Mesenchymal stem cell (in vitro differentiated cells and primary cell): ENCODE data around the gene DST.
A peak's percentile ranks its signal among the peaks of the same experiment; 100 is the strongest.

Source experiments
- DNase-seq: peaks from one replicate; pipeline ENCODE4 v3.0.0-alpha.2; 2013
- H2AFZ ChIP-seq: one replicate; pipeline ENCODE4 v1.6.1; 2013; ENCODE audit warnings: low read depth, mild to moderate bottlenecking, control low read depth, inconsistent platforms, low read length, moderate library complexity
- H2AK5ac ChIP-seq: 2 replicates; pipeline ENCODE4 v1.6.1; 2013; ENCODE audit warnings: low read length, moderate library complexity, mild to moderate bottlenecking, inconsistent platforms; ENCODE audit not compliant: severe bottlenecking
- H2BK120ac ChIP-seq: one replicate; pipeline ENCODE4 v1.6.1; 2013; ENCODE audit warnings: low read depth, mild to moderate bottlenecking, inconsistent platforms, low read length, moderate library complexity
- H2BK12ac ChIP-seq, 2 experiments: one replicate each; pipeline ENCODE4 v1.6.1; 2013; ENCODE audit warnings: inconsistent platforms in 2 of 2, low read length in 2 of 2, mild to moderate bottlenecking in 2 of 2, moderate library complexity in 2 of 2, control low read depth in 1 of 2
- H2BK15ac ChIP-seq: one replicate; pipeline ENCODE4 v1.6.1; 2013; ENCODE audit warnings: mild to moderate bottlenecking, low read depth, inconsistent platforms; ENCODE audit not compliant: poor library complexity, severe bottlenecking
- H2BK5ac ChIP-seq: 2 replicates; pipeline ENCODE4 v1.6.1; 2013; ENCODE audit warnings: low read depth, mild to moderate bottlenecking, low read length, control low read depth, inconsistent platforms; ENCODE audit not compliant: poor library complexity, severe bottlenecking
- H3K14ac ChIP-seq, 2 experiments: one replicate each; pipeline ENCODE4 v1.6.1; 2013; ENCODE audit warnings: inconsistent platforms in 2 of 2, low read length in 2 of 2, control low read depth in 1 of 2, mild to moderate bottlenecking in 1 of 2, moderate library complexity in 1 of 2
- H3K18ac ChIP-seq, 2 experiments: one replicate each; pipeline ENCODE4 v1.6.1; 2013; ENCODE audit warnings: inconsistent platforms in 2 of 2, low read length in 2 of 2, control low read depth in 1 of 2, low read depth in 1 of 2, mild to moderate bottlenecking in 1 of 2
- H3K23ac ChIP-seq, 2 experiments: one replicate each; pipeline ENCODE4 v1.6.1; 2013; ENCODE audit warnings: inconsistent platforms in 2 of 2, low read length in 2 of 2, mild to moderate bottlenecking in 2 of 2, moderate library complexity in 2 of 2, control low read depth in 1 of 2
- H3K27ac ChIP-seq: 2 replicates; pipeline ENCODE4 v1.5.1; 2013; ENCODE audit warnings: mild to moderate bottlenecking, moderate library complexity, low read length, control low read depth, inconsistent platforms; ENCODE audit not compliant: poor library complexity, severe bottlenecking
- H3K27me3 ChIP-seq, 2 experiments: 2 replicates each; pipeline versions ENCODE4 v1.6.1 to v1.7.0; 2013; ENCODE audit warnings: low read length in 2 of 2, mild to moderate bottlenecking in 2 of 2, moderate library complexity in 2 of 2, control low read depth in 1 of 2, inconsistent platforms in 1 of 2; ENCODE audit not compliant: control insufficient read depth in 1 of 2, insufficient read depth in 1 of 2
- H3K36me3 ChIP-seq, 2 experiments: 2 replicates each; pipeline versions ENCODE4 v1.6.1 to v1.7.0; 2013; ENCODE audit warnings: low read length in 2 of 2, control low read depth in 1 of 2, inconsistent platforms in 1 of 2, low read depth in 1 of 2, mild to moderate bottlenecking in 1 of 2; ENCODE audit not compliant: insufficient read depth in 2 of 2, control insufficient read depth in 1 of 2
- H3K4ac ChIP-seq, 2 experiments: one replicate each; pipeline ENCODE4 v1.6.1; 2013; ENCODE audit warnings: inconsistent platforms in 2 of 2, low read length in 2 of 2, mild to moderate bottlenecking in 2 of 2, moderate library complexity in 2 of 2, control low read depth in 1 of 2, low read depth in 1 of 2
- H3K4me1 ChIP-seq: 2 replicates; pipeline ENCODE4 v1.6.1; 2013; ENCODE audit warnings: low read depth, low read length, control low read depth; ENCODE audit not compliant: control insufficient read depth, insufficient read depth
- H3K4me2 ChIP-seq: 2 replicates; pipeline ENCODE4 v1.6.1; 2013; ENCODE audit warnings: low read length, mild to moderate bottlenecking, inconsistent platforms; ENCODE audit not compliant: poor library complexity, severe bottlenecking
- H3K4me3 ChIP-seq, 2 experiments: 2 replicates each; pipeline versions ENCODE4 v1.5.1 to v1.7.0; 2013; ENCODE audit warnings: low read length in 2 of 2, mild to moderate bottlenecking in 2 of 2, control low read depth in 1 of 2, low read depth in 1 of 2; ENCODE audit not compliant: insufficient read depth in 1 of 2
- H3K79me1 ChIP-seq: replicated peaks from 2 replicates; pipeline ENCODE4 v1.6.1; 2013; ENCODE audit warnings: mild to moderate bottlenecking, control low read depth, low read length, inconsistent platforms; ENCODE audit not compliant: poor library complexity, severe bottlenecking
- H3K9ac ChIP-seq: 2 replicates; pipeline ENCODE4 v1.7.0; 2013; ENCODE audit warnings: mild to moderate bottlenecking, low read length, moderate library complexity
- H3K9me3 ChIP-seq: 2 replicates; pipeline ENCODE4 v1.7.0; 2013; ENCODE audit warnings: mild to moderate bottlenecking, low read length; ENCODE audit not compliant: control insufficient read depth
- H4K8ac ChIP-seq: one replicate; pipeline ENCODE4 v1.6.1; 2013; ENCODE audit warnings: inconsistent platforms, mild to moderate bottlenecking, low read length, moderate library complexity
- H4K91ac ChIP-seq: one replicate; pipeline ENCODE4 v1.6.1; 2013; ENCODE audit warnings: mild to moderate bottlenecking, low read length, inconsistent platforms
- WGBS: methylation state at CpG from one replicate; pipeline ENCODE4 v1.1.7; 2013; ENCODE audit warnings: mixed read lengths; 5-methylcytosine and 5-hydroxymethylcytosine counted together

Gene DST

GRCh38 chr6:56659721-56660380, 17.2 kb upstream of the DST start:
- Histone ChIP-seq H3K4me3 (no peak overlapping the region), H4K91ac (no peak overlapping the region), H2BK15ac (no peak overlapping the region), H3K9me3 (no peaks in the 10 kb centered on the region), H3K23ac (no peak overlapping the region), H3K4me1 (peaks cover 5% of the 10 kb centered on the region), H3K9ac (no peak overlapping the region), H3K4me2 (no peak overlapping the region), H2BK120ac (no peak overlapping the region), H2BK12ac (no peak overlapping the region), H3K4ac (peak overlapping the region in 1 of 2 experiments; percentile 73), H3K14ac (no peak overlapping the region), H2AK5ac (no peak overlapping the region), H2BK5ac (no peak overlapping the region), H3K79me1 (peaks cover 2% of the 10 kb centered on the region), H3K27me3 (no peaks in the 10 kb centered on the region), H3K18ac (no peak overlapping the region), H2AFZ (no peak overlapping the region), H3K27ac (peak overlapping the region; percentile 35), H3K36me3 (peaks cover 0 to 19% of the 10 kb centered on the region in 2 experiments), H4K8ac (no peak overlapping the region)
- 85% methylated on average over 2 of the region's 2 CpGs for WGBS
- no peak for DNase-seq

GRCh38 chr6:56658326-56658725, 15.6 kb upstream of the DST start:
- no peak overlapping the region for H3K4ac ChIP-seq
- WGBS: 100% methylated on average over 4 of the region's 5 CpGs
- no peak overlapping the region for H3K9ac ChIP-seq
- no peak overlapping the region for H3K4me2 ChIP-seq
- H3K23ac ChIP-seq: no peak overlapping the region
- H3K4me3 ChIP-seq: no peak overlapping the region
- no peak overlapping the region for H2AFZ ChIP-seq
- H2BK120ac ChIP-seq: no peak overlapping the region
- peaks cover 0 to 22% of the 10 kb centered on the region in 2 experiments for H3K36me3 ChIP-seq
- peaks cover 2% of the 10 kb centered on the region for H3K79me1 ChIP-seq
- H4K91ac ChIP-seq: no peak overlapping the region
- DNase-seq: no peak
- peaks cover 4% of the 10 kb centered on the region for H3K4me1 ChIP-seq
- no peak overlapping the region for H3K27ac ChIP-seq
- no peak overlapping the region for H2BK12ac ChIP-seq
- no peak overlapping the region for H2BK5ac ChIP-seq
- H3K18ac ChIP-seq: no peak overlapping the region
- no peak overlapping the region for H2BK15ac ChIP-seq
- no peaks in the 10 kb centered on the region for H3K27me3 ChIP-seq
- no peak overlapping the region for H3K14ac ChIP-seq
- no peak overlapping the region for H4K8ac ChIP-seq
- no peak overlapping the region for H2AK5ac ChIP-seq
- H3K9me3 ChIP-seq: no peaks in the 10 kb centered on the region

- Histone ChIP-seq H3K9ac (no peak overlapping the region), H3K18ac (no peak overlapping the region), H3K4ac (no peak overlapping the region), H2AK5ac (no peak overlapping the region), H3K14ac (no peak overlapping the region), H3K27me3 (no peaks in the 10 kb centered on the region), H3K23ac (no peak overlapping the region), H3K4me2 (no peak overlapping the region), H2AFZ (no peak overlapping the region), H2BK5ac (no peak overlapping the region), H3K9me3 (no peaks in the 10 kb centered on the region), H4K8ac (no peak overlapping the region), H2BK12ac (no peak overlapping the region), H3K79me1 (peaks cover 2% of the 10 kb centered on the region), H3K4me3 (no peak overlapping the region), H3K36me3 (peaks cover 0 to 22% of the 10 kb centered on the region in 2 experiments), H3K27ac (no peak overlapping the region), H2BK120ac (no peak overlapping the region), H2BK15ac (no peak overlapping the region), H4K91ac (no peak overlapping the region), H3K4me1 (peaks cover 3% of the 10 kb centered on the region)
- WGBS: no CpG with 5 or more reads among the region's 3 CpGs
- DNase-seq: no peak
Observed at GRCh38 chr6:56657354-56657753, 14.7 kb upstream of the DST start.

- Histone ChIP-seq H4K91ac (no peak overlapping the region), H2BK15ac (no peak overlapping the region), H3K18ac (no peak overlapping the region), H3K4me2 (no peak overlapping the region), H3K23ac (no peak overlapping the region), H2AFZ (no peak overlapping the region), H2BK12ac (no peak overlapping the region), H3K79me1 (peaks cover 6% of the 10 kb centered on the region), H2BK120ac (no peak overlapping the region), H3K9ac (peak overlapping the region; percentile 30), H3K9me3 (no peaks in the 10 kb centered on the region), H3K4ac (no peak overlapping the region), H4K8ac (no peak overlapping the region), H3K27me3 (no peaks in the 10 kb centered on the region), H2BK5ac (no peak overlapping the region), H3K4me1 (peaks cover 3% of the 10 kb centered on the region), H3K4me3 (no peak overlapping the region), H3K14ac (no peak overlapping the region), H2AK5ac (no peak overlapping the region), H3K27ac (no peak overlapping the region), H3K36me3 (peaks cover 0 to 22% of the 10 kb centered on the region in 2 experiments)
- DNase-seq: no peak
Observed at GRCh38 chr6:56656466-56656865, 13.8 kb upstream of the DST start.
